GM21529 (cell line): ENCODE results near the gene MYOF.
"Not testable (repeated sequence)": the region's sequence is repeated elsewhere in the genome, so short reads cannot be mapped to it uniquely, and the experiment has no call there.

Experiments used
- ATAC-seq: cut with Tn5 transposase; IDR thresholded peaks from one replicate; pipeline ENCODE4 v1.9.1; 2021; ENCODE audit not compliant: unreplicated experiment

MYOF gene

GRCh38 chr10:93358398-93358797, 123.7 kb downstream of the MYOF start:
- not testable (repeated sequence) for ATAC-seq

GRCh38 chr10:93357680-93358079, 124.5 kb downstream of the MYOF start:
- no peak for ATAC-seq

DNA sequence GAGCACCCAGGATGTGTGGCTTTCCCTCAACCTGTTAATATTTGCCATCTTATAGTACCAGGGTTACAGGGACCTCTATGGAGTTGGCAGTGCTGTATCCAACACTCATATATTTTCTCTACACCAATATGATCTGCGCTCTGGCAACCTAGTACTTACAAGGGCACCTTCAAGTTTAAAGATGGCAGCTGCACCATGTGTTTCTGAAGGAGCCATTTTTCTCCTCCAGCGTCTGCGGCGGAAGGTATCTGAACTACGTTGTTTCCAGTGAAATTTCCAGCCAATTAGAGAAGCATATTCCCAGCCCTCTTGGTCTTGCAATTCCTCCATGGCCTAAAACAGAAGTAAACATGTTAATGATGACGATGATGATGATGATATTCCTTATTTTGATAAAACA, 125.6 kb downstream of the MYOF start:
- ATAC-seq = no peak

GRCh38 chr10:93352638-93353383, 129.3 kb downstream of the MYOF start:
- ATAC-seq = no peak

GRCh38 chr10:93346694-93347093, 135.4 kb downstream of the MYOF start:
- no peak for ATAC-seq

DNA sequence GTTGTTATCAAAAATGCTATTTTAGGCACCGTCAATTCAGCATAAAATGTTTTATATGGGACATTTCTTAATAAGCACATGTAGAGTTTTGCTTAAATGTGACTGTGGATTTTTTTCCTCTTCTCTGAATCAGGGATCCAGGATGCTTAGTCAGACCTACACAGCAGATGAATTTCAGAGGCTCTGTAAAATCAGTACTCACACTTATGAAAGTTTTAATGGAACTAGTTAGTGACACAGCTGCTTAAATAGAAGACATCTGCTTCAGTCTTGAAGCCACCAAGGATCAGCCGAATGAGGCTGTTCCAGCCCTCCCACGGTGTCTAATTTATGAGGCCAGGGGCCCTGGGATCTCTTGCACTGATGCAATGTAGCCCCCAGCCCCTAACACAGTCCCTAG, 136.0 kb downstream of the MYOF start:
- no peak for ATAC-seq

GRCh38 chr10:93344691-93345090, 137.4 kb downstream of the MYOF start:
- no peak for ATAC-seq

DNA sequence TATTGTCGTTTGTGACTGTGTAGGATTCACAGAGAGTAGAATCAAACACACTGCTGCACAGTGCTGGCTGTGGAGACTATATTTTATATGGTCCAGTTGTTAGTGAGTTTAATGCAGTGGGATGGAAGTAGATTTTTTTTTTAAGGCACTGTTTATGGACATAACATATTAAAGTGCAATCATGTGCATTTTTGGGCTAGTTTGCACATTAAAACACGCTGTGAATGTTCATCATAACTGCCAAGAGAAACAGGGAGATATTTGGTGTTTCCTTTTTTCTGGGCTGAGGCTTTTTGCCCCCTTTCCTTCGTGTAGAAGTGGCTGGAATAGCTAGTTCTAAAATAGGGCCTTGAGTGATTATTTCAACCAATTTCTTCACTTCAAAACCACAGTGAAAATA, 139.2 kb downstream of the MYOF start:
- ATAC-seq = no peak

- no peak for ATAC-seq
Observed at GRCh38 chr10:93342366-93342765, 139.8 kb downstream of the MYOF start.

DNA sequence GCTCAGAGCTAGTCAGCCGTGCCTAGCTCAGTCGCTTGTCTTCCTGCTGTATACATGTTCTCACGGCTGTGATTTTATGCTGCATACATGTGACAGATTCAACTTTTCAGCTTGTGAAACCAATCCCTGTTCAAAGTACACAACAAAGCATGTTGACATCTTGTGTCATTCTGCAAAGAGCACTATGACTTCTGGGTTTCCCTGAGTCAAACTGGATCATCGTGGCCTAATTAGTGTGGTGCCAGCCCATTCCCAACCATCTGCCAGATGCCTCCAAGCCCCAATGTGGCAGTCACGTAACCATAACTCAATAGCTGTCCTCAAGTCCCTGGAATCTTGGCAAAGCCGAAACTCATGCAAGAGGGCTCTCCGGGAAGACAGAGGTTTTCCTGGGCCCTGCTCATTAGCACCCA, 144.8 kb downstream of the MYOF start:
- no peak for ATAC-seq

- no peak for ATAC-seq
Observed at GRCh38 chr10:93336678-93337077, 145.5 kb downstream of the MYOF start.

- no peak for ATAC-seq
Observed at GRCh38 chr10:93336110-93336509, 146.0 kb downstream of the MYOF start.

DNA sequence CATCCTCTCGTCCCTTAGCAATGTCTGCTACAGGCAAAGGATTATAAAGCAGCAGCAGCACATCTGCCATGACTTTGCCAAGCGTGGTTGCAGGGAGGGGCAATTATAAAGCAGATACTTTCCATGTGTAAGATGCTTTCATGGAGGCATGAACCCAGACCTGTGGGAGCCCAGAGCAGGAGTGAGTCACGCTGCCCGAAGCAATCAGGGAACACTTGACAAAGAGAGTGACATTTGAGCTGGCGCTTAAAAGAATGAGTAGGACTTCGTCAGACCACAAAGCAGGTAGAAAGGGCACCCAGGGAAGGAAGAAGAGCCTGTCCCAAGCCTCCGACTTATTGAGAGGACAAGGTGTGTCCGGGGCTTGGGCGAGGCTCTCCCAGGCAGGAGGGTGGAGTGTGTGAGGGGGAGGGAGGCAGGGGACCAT, 147.2 kb downstream of the MYOF start:
- ATAC-seq = no peak

DNA sequence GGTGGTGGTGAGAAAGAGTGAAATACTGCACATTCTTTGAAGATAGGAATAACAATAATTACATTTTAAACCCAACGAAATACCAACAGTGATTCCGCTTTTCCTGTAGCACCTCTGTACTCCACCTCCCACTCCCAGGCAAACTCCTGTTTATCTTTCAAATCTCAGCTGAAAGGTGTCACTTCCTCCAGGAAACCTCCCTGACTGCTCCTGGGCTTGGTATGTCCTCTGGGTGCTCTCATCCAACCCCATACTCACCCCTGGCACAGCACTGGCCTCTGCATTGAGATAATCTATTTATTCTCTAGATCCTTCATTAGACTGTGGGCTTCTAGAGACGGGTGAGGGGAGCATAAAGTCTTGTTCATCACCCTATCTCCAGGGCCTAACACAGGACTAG, 148.0 kb downstream of the MYOF start:
- ATAC-seq = no peak

DNA sequence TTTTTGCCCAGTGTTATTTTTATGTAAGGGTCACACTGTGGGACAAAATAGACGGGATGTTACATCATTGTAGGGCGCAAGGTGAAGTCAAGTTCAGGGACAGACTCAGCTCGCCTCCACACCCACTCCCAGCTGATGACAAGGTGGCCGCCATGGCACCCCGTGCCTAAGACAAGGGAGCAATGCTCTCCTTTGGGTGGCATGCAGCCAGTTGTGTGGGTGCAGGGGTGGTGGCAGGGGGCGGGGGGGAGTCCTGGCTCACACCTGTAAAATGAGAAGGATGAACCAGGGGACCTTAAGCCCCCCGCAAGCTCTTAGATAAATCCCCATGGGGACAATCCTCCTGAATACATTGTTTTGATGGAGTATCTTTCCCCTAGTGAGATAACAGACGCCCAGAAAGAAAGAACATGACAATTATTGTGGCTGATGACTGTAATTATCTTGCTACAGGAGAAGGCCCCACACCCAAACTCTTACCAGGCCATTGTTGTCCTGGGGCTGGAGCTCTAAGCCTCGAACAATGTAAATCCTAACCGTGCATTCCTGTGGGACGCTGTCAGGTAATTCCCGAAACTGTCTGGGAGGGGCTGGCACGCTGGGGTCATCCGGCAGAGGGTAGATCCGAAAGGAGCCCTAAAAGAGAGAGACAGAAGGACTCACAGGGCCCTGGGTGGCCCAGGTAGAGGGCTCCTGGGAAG, 148.7 kb downstream of the MYOF start:
- no peak for ATAC-seq

GRCh38 chr10:93330824-93331223, 151.3 kb downstream of the MYOF start:
- no peak for ATAC-seq

- ATAC-seq = no peak
Observed at GRCh38 chr10:93319896-93320295, 162.2 kb downstream of the MYOF start.

GRCh38 chr10:93319096-93319495, 163.0 kb downstream of the MYOF start:
- ATAC-seq = no peak

DNA sequence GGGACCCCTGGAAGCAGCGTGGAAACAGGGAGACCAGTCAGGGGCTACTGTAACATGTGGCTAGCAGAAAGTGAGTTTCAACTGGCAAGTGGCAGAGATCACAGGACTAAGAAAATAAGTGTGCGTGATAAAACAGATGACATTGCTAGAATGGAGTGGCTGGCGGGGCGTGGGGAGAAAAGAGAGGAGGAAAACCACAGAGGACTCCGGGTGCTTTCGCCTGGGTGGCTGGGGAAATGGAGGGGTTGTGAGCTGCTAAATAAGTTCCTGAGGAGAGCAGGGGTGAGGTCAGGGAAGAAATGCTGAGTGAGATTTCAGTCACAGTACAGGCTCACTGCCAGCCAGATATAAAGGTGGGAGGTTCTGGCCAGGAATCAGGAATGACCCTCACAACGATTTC, 166.9 kb downstream of the MYOF start:
- ATAC-seq = no peak

GRCh38 chr10:93314656-93315055, 167.5 kb downstream of the MYOF start:
- not testable (repeated sequence) for ATAC-seq

- no peak for ATAC-seq
Observed at GRCh38 chr10:93313798-93314197, 168.3 kb downstream of the MYOF start.

GRCh38 chr10:93309062-93309461, 173.1 kb downstream of the MYOF start:
- ATAC-seq = no peak

DNA sequence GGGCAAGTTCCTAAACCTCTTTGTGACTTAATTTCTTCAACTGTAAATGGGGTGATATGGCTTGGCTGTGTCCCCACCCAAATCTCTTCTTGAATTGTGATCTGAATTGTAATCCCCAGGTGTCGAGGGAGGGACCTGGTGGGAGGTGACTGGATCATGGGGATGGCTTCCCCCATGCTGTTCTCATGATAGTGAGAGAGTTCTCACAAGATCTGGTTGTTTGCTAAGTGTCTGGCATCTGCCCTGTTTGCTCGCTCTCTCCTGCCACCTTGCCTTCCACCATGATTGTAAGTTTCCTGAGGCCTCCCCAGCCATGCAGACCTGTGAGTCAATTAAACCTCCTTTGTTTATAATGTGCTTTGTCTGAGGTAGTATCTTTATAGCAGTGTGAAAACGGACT, 177.0 kb downstream of the MYOF start:
- no peak for ATAC-seq
